Endothelial cell of umbilical vein (primary cell): ENCODE results near the gene GON4L. TPM values are rescaled to one million over a fixed set of nuclear protein-coding genes. Genes with fewer than 3 reads are reported as not detected.

Source experiments
- BruUV-seq: library from RNA; stranded (reverse); fragments of 400-500 nt; replicated peaks from 2 replicates; lab custom pipeline; 2021; lab: Mats Ljungman, UMichigan
- CTCF ChIA-PET: fragments of 300-600, 350-600 bp; sonication (Branson Sonifier 250); formaldehyde crosslinking; loops from one replicate; lab custom pipeline; 2021; ENCODE audit warnings: antibody characterized with exemption, inconsistent platforms; lab: Charles Lee
- POLR2A ChIA-PET: fragments of 300-600, 350-600 bp; sonication (Branson Sonifier 250); formaldehyde crosslinking; loops from one replicate; lab custom pipeline; 2021; ENCODE audit warnings: antibody characterized with exemption, inconsistent platforms; lab: Charles Lee
- DNase-seq: peaks from one replicate; pipeline ENCODE4 v3.0.0-alpha.2; 2011; ENCODE audit warnings: low read depth, low spot score
- FAIRE-seq: peaks from 2 replicates; lab custom pipeline; 2011; peaks lifted over from hg19 to GRCh38; lab: Jason Lieb, UNC
- H2AFZ ChIP-seq: 2 replicates; pipeline ENCODE4 v1.6.0; 2012; ENCODE audit warnings: low read depth, low read length, control low read depth, inconsistent platforms
- H3K27ac ChIP-seq: 2 replicates; pipeline ENCODE4 v1.5.1; 2011; ENCODE audit warnings: low read depth, mild to moderate bottlenecking, control low read depth, low read length, moderate library complexity; ENCODE audit not compliant: insufficient read depth
- H3K27me3 ChIP-seq, 2 experiments: 2 replicates each; pipeline versions ENCODE4 v1.6.0 to v1.6.1; 2011; ENCODE audit warnings: low read length in 2 of 2, mixed read lengths in 1 of 2; ENCODE audit not compliant: control insufficient read depth in 2 of 2, insufficient read depth in 2 of 2
- H3K36me3 ChIP-seq, 2 experiments: 2 replicates in 1 of 2; 3 replicates in 1 of 2; pipeline ENCODE4 v1.5.1; 2011; ENCODE audit warnings: low read length in 2 of 2, mild to moderate bottlenecking in 1 of 2, moderate library complexity in 1 of 2; ENCODE audit not compliant: control insufficient read depth in 2 of 2, insufficient read depth in 2 of 2; ENCODE audit errors: extremely low read depth in 1 of 2
- H3K4me1 ChIP-seq: 3 replicates; pipeline ENCODE4 v1.5.1; 2011; ENCODE audit warnings: mild to moderate bottlenecking, low read length; ENCODE audit not compliant: control insufficient read depth, insufficient read depth; ENCODE audit errors: extremely low read depth
- H3K4me2 ChIP-seq: 2 replicates; pipeline ENCODE4 v1.6.1; 2011; ENCODE audit warnings: low read length, control low read depth, mixed read lengths; ENCODE audit not compliant: insufficient read depth
- H3K4me3 ChIP-seq, 3 experiments: fragments of 200-600 bp in 1 of 3; sonication (generic), shearing (Covaris generic) in 1 of 3; replicated peaks in 1 of 3; 2 replicates each; pipeline ENCODE4 v1.5.1; 2011 to 2016; ENCODE audit warnings: control low read depth in 3 of 3, low read length in 3 of 3, mild to moderate bottlenecking in 2 of 3, inconsistent platforms in 1 of 3, low read depth in 1 of 3, moderate library complexity in 1 of 3; ENCODE audit not compliant: insufficient read depth in 1 of 3
- H3K79me2 ChIP-seq: 2 replicates; pipeline ENCODE4 v1.6.0; 2012; ENCODE audit warnings: low read length, inconsistent platforms; ENCODE audit not compliant: control insufficient read depth, insufficient read depth
- H3K9ac ChIP-seq: replicated peaks from 2 replicates; pipeline ENCODE3; 2011; ENCODE audit warnings: low read length, control low read depth; ENCODE audit not compliant: insufficient read depth; ENCODE audit errors: extremely low read depth
- H3K9me1 ChIP-seq: replicated peaks from 3 replicates; pipeline ENCODE4 v1.6.0; 2011; ENCODE audit warnings: mild to moderate bottlenecking, low read length; ENCODE audit not compliant: control insufficient read depth, insufficient read depth; ENCODE audit errors: extremely low read depth
- H3K9me3 ChIP-seq: replicated peaks from 2 replicates; pipeline ENCODE4 v1.5.1; 2012; ENCODE audit warnings: low read length, inconsistent platforms; ENCODE audit not compliant: control insufficient read depth, insufficient read depth
- H4K20me1 ChIP-seq: replicated peaks from 2 replicates; pipeline ENCODE3; 2011; ENCODE audit warnings: mild to moderate bottlenecking, low read length; ENCODE audit not compliant: control insufficient read depth, insufficient read depth; ENCODE audit errors: extremely low read depth
- EZH2 ChIP-seq: IDR thresholded peaks from 2 replicates; pipeline ENCODE4 v1.6.1; 2012; ENCODE audit warnings: borderline replicate concordance, low read depth, mild to moderate bottlenecking, moderate library complexity, low read length, inconsistent platforms; ENCODE audit not compliant: severe bottlenecking
- FOS ChIP-seq: IDR thresholded peaks from 2 replicates; pipeline ENCODE4 v1.6.1; 2011; ENCODE audit warnings: mild to moderate bottlenecking, low read length, moderate library complexity, borderline replicate concordance; ENCODE audit not compliant: insufficient read depth
- GATA2 ChIP-seq: IDR thresholded peaks from 2 replicates; pipeline ENCODE4 v1.7.0; 2011; ENCODE audit warnings: low read depth, mild to moderate bottlenecking, moderate library complexity, mixed read lengths, low read length; ENCODE audit not compliant: insufficient read length, insufficient read depth
- JUN ChIP-seq: IDR thresholded peaks from 2 replicates; pipeline ENCODE4 v1.6.1; 2011; ENCODE audit warnings: borderline replicate concordance, low read depth; ENCODE audit not compliant: insufficient read length, insufficient read depth
- MYC ChIP-seq: IDR thresholded peaks from one replicate; pipeline ENCODE4 v1.6.1; 2011; ENCODE audit warnings: mild to moderate bottlenecking, low read depth, low read length
- POLR2A ChIP-seq: IDR thresholded peaks from 2 replicates; pipeline ENCODE4 v1.6.1; 2012; ENCODE audit warnings: low read depth, mild to moderate bottlenecking, control low read depth, low read length
- POLR2AphosphoS5 ChIP-seq: IDR thresholded peaks from 2 replicates; pipeline ENCODE4 v1.6.1; 2012; ENCODE audit warnings: low read depth, mild to moderate bottlenecking, control low read depth, low read length, moderate library complexity; ENCODE audit not compliant: insufficient read depth
- dilution Hi-C: fragments of 300-500 bp; cut with MboI; formaldehyde crosslinking; loops from one replicate; pipeline ENCODE4 v1.15.0; 2019; ENCODE audit warnings: low sequenced_read_pairs; ENCODE audit not compliant: extremely low pct_ligation_motif_present
- intact Hi-C: fragments of 100-400 bp; cut with micrococcal nuclease; formaldehyde crosslinking; loops from one replicate; pipeline ENCODE4 v1.10.0; 2022
- polyA plus RNA-seq, 4 experiments: library from polyadenylated mRNA; depleted of rRNA in 3 of 4; stranded (reverse) in 3 of 4; unstranded in 1 of 4; fragments of >200 nt; gene quantifications; 2 replicates each; pipeline versions ENCODE4 v1.2.1 to v1.2.3, GENCODE V29; 2011 to 2012; ENCODE audit warnings: missing spikeins in 1 of 4
- total RNA-seq: library from RNA; stranded (reverse); gene quantifications from 2 replicates; pipeline ENCODE4 v1.2.3, GENCODE V29; 2021
- TF ChIP-seq, protein P1 (sequence below), 2 donors: IDR thresholded peaks; 1 replicate in 1 of 2; 2 replicates in 1 of 2; pipeline ENCODE4 v1.5.1; 2011; ENCODE audit warnings: low read length in 2 of 2, mild to moderate bottlenecking in 2 of 2, moderate library complexity in 2 of 2, control low read depth in 1 of 2, inconsistent platforms in 1 of 2, low read depth in 1 of 2; ENCODE audit not compliant: insufficient read depth in 1 of 2; ENCODE audit errors: extremely low read depth in 1 of 2
- TF ChIP-seq, protein P2 (sequence below): IDR thresholded peaks from 2 replicates; pipeline ENCODE4 v1.6.1; 2011; ENCODE audit not compliant: insufficient read depth, insufficient read length

Gene GON4L
- total and polyA plus RNA-seq, 2 donors (not counting 3 experiments of a cell fraction or from before 2014, with no cell fraction given): 30.5 to 58.7 TPM

- no peak for FAIRE-seq
- Histone ChIP-seq H3K9me3 (no peaks in the 10 kb centered on the region), H3K79me2 (no peaks in the 10 kb centered on the region), H3K4me2 (no peak overlapping the region), H2AFZ (no peak overlapping the region), H3K9ac (no peak overlapping the region), H3K27me3 (no peaks in the 10 kb centered on the region), H4K20me1 (no peaks in the 10 kb centered on the region), H3K4me3 (no peak overlapping the region), H3K27ac (no peak overlapping the region), H3K36me3 (peaks cover 9 to 17% of the 10 kb centered on the region in 2 experiments), H3K4me1 (no peaks in the 10 kb centered on the region), H3K9me1 (no peaks in the 10 kb centered on the region)
- no peak for DNase-seq
- POLR2A ChIA-PET: no interaction called here
- TF ChIP-seq EZH2 (no peak), GATA2 (no peak), POLR2AphosphoS5 (no peak), MYC (no peak), FOS (no peak), POLR2A (no peak), JUN (no peak)
- TF ChIP-seq, protein P1, sequence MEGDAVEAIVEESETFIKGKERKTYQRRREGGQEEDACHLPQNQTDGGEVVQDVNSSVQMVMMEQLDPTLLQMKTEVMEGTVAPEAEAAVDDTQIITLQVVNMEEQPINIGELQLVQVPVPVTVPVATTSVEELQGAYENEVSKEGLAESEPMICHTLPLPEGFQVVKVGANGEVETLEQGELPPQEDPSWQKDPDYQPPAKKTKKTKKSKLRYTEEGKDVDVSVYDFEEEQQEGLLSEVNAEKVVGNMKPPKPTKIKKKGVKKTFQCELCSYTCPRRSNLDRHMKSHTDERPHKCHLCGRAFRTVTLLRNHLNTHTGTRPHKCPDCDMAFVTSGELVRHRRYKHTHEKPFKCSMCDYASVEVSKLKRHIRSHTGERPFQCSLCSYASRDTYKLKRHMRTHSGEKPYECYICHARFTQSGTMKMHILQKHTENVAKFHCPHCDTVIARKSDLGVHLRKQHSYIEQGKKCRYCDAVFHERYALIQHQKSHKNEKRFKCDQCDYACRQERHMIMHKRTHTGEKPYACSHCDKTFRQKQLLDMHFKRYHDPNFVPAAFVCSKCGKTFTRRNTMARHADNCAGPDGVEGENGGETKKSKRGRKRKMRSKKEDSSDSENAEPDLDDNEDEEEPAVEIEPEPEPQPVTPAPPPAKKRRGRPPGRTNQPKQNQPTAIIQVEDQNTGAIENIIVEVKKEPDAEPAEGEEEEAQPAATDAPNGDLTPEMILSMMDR (IDR thresholded peaks at IDR 0.05; ENCODE audit: extremely low read depth in 1 of 2, insufficient read depth in 1 of 2, low read depth in 1 of 2, low read length in 2 of 2): no peak
- TF ChIP-seq, protein P2, sequence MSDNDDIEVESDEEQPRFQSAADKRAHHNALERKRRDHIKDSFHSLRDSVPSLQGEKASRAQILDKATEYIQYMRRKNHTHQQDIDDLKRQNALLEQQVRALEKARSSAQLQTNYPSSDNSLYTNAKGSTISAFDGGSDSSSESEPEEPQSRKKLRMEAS: no peak
- intact Hi-C loops: no loop called here
- no TSS peak for BruUV-seq
- dilution Hi-C loops: no loop called here
- CTCF ChIA-PET: no interaction called here
Observed at GRCh38 chr1:155812878-155813277, 44.1 kb downstream of the GON4L start.
